ENCODE results near the gene SHANK2. TPM values are rescaled to one million over a fixed set of nuclear protein-coding genes. Genes with fewer than 3 reads are reported as not detected.

Gene SHANK2
- total and polyA plus RNA-seq, 2 donors (not counting 3 experiments of a cell fraction or from before 2014, with no cell fraction given) = not detected

GRCh38 chr11:71267807-71268421 is 15.5 kb upstream of the SHANK2 start:
- H3K79me2 ChIP-seq (ENCODE audit: control insufficient read depth, insufficient read depth, low read length) = no peaks in the 10 kb centered on the region
- FAIRE-seq = no peak
- H4K20me1 ChIP-seq (replicated peaks; ENCODE audit: control insufficient read depth, extremely low read depth, insufficient read depth, low read length) = no peaks in the 10 kb centered on the region
- ChIA-PET CTCF (no interaction called here), POLR2A (no interaction called here)
- TF ChIP-seq, protein P1, sequence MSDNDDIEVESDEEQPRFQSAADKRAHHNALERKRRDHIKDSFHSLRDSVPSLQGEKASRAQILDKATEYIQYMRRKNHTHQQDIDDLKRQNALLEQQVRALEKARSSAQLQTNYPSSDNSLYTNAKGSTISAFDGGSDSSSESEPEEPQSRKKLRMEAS (IDR thresholded peaks at IDR 0.05; ENCODE audit: insufficient read depth, insufficient read length) = no peak
- TF ChIP-seq MYC (IDR thresholded peaks at IDR 0.05; ENCODE audit: low read depth, low read length) (no peak), FOS (IDR thresholded peaks at IDR 0.05; ENCODE audit: borderline replicate concordance, insufficient read depth, low read length) (no peak), GATA2 (IDR thresholded peaks at IDR 0.05; ENCODE audit: insufficient read depth, insufficient read length, low read depth, low read length) (no peak), JUN (IDR thresholded peaks at IDR 0.05; ENCODE audit: borderline replicate concordance, insufficient read depth, insufficient read length, low read depth) (no peak), CTCF (IDR thresholded peaks at IDR 0.05; ENCODE audit: extremely low read depth in 1 of 2, insufficient read depth in 1 of 2, low read depth in 1 of 2, low read length in 2 of 2) (no peak), EZH2 (IDR thresholded peaks at IDR 0.05; ENCODE audit: borderline replicate concordance, low read depth, low read length, severe bottlenecking) (no peak), POLR2AphosphoS5 (IDR thresholded peaks at IDR 0.05; ENCODE audit: insufficient read depth, low read depth, low read length) (no peak), POLR2A (IDR thresholded peaks at IDR 0.05; ENCODE audit: low read depth, low read length) (no peak)
- H2AFZ ChIP-seq (ENCODE audit: low read depth, low read length) = no peak overlapping the region
- H3K36me3 ChIP-seq (ENCODE audit: control insufficient read depth in 2 of 2, extremely low read depth in 1 of 2, insufficient read depth in 2 of 2, low read length in 2 of 2) = no peaks in the 10 kb centered on the region
- intact Hi-C loops (cut with micrococcal nuclease) = no loop called here
- no peak for DNase-seq (ENCODE audit: low read depth, low spot score)
- H3K4me2 ChIP-seq (ENCODE audit: insufficient read depth, low read length) = no peak overlapping the region
- dilution Hi-C loops (cut with MboI; ENCODE audit: extremely low pct_ligation_motif_present, low sequenced_read_pairs) = no loop called here
- no peak overlapping the region for H3K27ac ChIP-seq (ENCODE audit: insufficient read depth, low read depth, low read length)
- peaks cover 1% of the 10 kb centered on the region for H3K9me3 ChIP-seq (replicated peaks; ENCODE audit: control insufficient read depth, insufficient read depth, low read length)
- H3K9ac ChIP-seq (replicated peaks; ENCODE audit: extremely low read depth, insufficient read depth, low read length) = no peak overlapping the region
- no peaks in the 10 kb centered on the region for H3K9me1 ChIP-seq (replicated peaks; ENCODE audit: control insufficient read depth, extremely low read depth, insufficient read depth, low read length)
- no peaks in the 10 kb centered on the region for H3K27me3 ChIP-seq (ENCODE audit: control insufficient read depth in 2 of 2, insufficient read depth in 2 of 2, low read length in 2 of 2)
- H3K4me1 ChIP-seq (ENCODE audit: control insufficient read depth, extremely low read depth, insufficient read depth, low read length) = no peaks in the 10 kb centered on the region
- no TSS peak for BruUV-seq (replicated peaks)
- H3K4me3 ChIP-seq (replicated peaks in 1 of 3; ENCODE audit: insufficient read depth in 1 of 3, low read depth in 1 of 3, low read length in 3 of 3) = no peak overlapping the region

Data from endothelial cell of umbilical vein (primary cell).